Retinal pigment epithelial cell (primary cell): ENCODE measurements around the gene VPS18.

Experiments used
- DNase-seq: peaks from one replicate; pipeline ENCODE4 v3.0.0-alpha.2; 2010; ENCODE audit warnings: low read depth
- H3K4me3 ChIP-seq: 2 replicates; pipeline ENCODE4 v1.5.1; 2011; ENCODE audit warnings: mild to moderate bottlenecking, low read length, control low read depth, moderate library complexity
- CTCF ChIP-seq: conservative IDR thresholded peaks from 2 replicates; pipeline ENCODE4 v1.5.1; 2011; ENCODE audit warnings: low read depth, low read length, control low read depth, inconsistent platforms

VPS18 gene

DNA sequence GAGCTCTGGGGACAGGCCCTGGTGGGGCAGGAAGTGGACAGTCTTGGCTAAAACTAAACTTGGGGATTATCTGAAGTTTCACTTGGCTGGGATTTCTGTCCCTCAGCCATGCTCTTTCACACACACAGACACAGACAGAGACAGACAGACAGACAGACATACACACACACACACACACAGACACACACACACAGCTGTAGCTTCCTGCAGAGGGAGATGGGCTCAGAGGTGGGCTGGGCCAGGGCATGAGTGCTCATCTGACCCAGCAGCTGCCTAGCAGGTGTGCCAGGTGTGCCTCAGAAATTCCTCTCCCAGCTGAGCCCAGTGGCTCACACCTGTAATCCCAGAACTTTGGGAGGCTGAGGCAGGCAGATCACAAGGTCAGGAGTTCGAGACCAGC is 23.5 kb upstream of the VPS18 start:
- DNase-seq: no peak
- H3K4me3 ChIP-seq: no peak overlapping the region
- no peak for TF ChIP-seq CTCF

GRCh38 chr15:40871749-40872617 is 22.3 kb upstream of the VPS18 start:
- no peak for TF ChIP-seq CTCF
- DNase-seq: no peak
- no peak overlapping the region for H3K4me3 ChIP-seq

DNA sequence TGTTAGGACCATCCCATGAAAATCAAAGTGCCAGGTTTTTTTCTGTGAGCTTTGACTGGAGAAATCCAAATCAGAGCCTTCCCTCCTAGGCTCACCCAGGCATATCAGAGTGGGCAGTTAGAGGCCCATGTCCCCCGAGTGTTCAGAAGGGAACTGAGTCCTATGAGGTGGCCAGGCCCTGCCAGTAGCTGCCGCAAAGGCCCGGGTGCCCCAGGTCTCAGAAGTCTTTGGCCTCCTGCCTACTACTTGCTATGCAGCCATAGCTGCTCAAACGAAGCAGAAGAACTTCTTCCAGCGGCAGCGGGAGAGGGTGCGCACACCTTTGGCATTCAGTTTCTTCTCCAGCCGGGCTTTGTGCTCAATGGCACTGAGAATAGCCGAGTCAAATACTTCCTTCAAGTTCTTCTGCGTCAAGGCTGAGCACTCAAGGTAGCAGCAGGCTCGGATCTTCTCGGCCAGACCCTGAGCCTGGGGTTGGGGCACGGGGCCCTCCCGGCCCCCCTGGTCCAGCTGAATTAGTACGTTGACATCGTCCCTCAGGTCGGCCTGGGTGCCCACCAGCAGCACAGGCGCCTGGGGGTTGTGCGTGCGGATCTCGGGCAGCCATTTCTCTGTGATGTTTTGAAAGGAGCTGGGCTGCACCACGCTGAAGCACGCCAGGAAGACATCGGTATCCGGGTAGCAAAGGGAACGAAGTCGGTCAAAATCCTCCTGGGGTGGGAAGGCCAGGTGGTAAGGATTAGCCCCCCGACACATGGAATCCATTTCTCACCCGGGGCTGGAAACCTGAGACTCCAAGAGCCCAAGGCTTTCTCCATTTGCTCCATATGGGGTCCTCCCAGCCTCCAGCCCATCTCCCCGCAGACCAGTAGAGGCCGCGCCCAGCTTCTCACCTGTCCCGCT is 21.2 kb upstream of the VPS18 start:
- DNase-seq: no peak
- TF ChIP-seq CTCF: no peak
- peak overlapping the region; percentile 48 for H3K4me3 ChIP-seq

GRCh38 chr15:40873694-40874561 is 20.3 kb upstream of the VPS18 start, which contains the start of gene RHOV:
TSS of gene RHOV (minus strand) at chr15:40874234. CDS start at chr15:40874139, 95 bp downstream.
- peak within 1 kb of the TSS; percentile 48 for H3K4me3 ChIP-seq
- peak; percentile 44 for TF ChIP-seq CTCF
- DNase-seq: no peak

DNA sequence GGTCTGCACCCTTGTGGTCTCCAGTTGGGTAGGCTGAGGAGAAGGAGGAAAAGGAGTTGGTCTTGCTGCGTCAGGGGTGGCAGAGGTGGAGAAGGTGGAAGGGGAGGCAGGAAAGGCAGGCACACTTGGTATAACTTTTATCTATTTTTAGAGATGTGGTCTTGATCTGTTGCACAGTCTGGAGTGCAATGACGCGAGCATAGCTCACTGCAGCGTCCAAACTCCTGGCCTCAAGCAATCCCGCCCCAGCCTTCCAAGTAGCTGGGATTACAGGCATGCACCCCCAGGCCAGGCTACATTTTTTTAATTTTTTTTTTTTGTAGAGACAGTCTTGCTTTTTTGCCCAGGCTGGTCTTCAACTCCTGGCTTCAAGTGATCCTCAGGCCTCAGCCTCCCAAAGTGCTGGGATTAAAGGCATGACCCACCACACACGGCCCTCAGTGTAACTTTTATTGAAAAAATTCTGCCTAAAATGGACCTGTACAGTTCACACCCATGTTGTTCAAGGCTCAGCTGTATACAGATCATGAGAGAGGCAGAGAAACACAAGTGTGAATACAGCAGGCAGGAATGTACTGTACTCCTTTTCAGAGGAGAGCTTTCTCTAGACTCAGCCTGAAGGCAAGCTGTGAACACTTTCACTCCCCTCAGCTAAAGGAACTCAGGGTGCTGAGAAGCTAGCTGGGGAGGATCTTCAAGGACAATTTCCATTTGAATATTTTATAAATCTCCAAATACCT is 18.1 kb upstream of the VPS18 start:
- no peak for DNase-seq
- no peak overlapping the region for H3K4me3 ChIP-seq

More for the DNA sequence above, 18.1 kb upstream of the VPS18 start:
- TF ChIP-seq CTCF: no peak
